ENCODE measurements around the gene BABAM1. TPM values are rescaled to one million over a fixed set of nuclear protein-coding genes. Genes with fewer than 3 reads are reported as not detected.

Gene BABAM1
- total RNA-seq, 1 experiment from 2014 or later = 146 TPM

GRCh38 chr19:17322854-17323253, 55.6 kb downstream of the BABAM1 start:
- CTCF ChIA-PET = interaction anchor here (0.5 to 1.9 kb wide), 2 partner anchors 14 to 18 kb away, joined by 3 to 6 read pairs; partner anchors contain the start of gene DDA1
- Mint-ChIP-seq H3K27me3 (ENCODE audit: low read depth) (no peaks in the 10 kb centered on the region), H3K4me1 (peaks cover 14% of the 10 kb centered on the region), H3K9me3 (no peaks in the 10 kb centered on the region), H3K4me3 (no peak overlapping the region), H3K27ac (peak overlapping the region; percentile 97), H3K36me3 (peaks cover 17% of the 10 kb centered on the region)
- no peak for TF ChIP-seq NR3C1 (CRISPR knock-in tag; conservative IDR thresholded peaks at IDR 0.05; ENCODE audit: low read depth)
- TF ChIP-seq ERG (CRISPR knock-in tag; IDR thresholded peaks at IDR 0.05) = no peak
- TF ChIP-seq ESRRA (CRISPR knock-in tag; IDR thresholded peaks at IDR 0.05; ENCODE audit: borderline replicate concordance) = no peak
- no peak for TF ChIP-seq ATF3 (CRISPR knock-in tag; conservative IDR thresholded peaks at IDR 0.05)
- no peak for TF ChIP-seq NR1H2 (CRISPR knock-in tag; IDR thresholded peaks at IDR 0.05)
- no peak for TF ChIP-seq FOXK1 (CRISPR knock-in tag; IDR thresholded peaks at IDR 0.05)
- POLR2A ChIA-PET = no interaction called here
- no peak for ATAC-seq
- no peak for DNase-seq (ENCODE audit: low spot score)

- TF ChIP-seq USF1 (CRISPR knock-in tag; IDR thresholded peaks at IDR 0.05) (no peak), FOXK1 (CRISPR knock-in tag; IDR thresholded peaks at IDR 0.05) (no peak), PREB (CRISPR knock-in tag; IDR thresholded peaks at IDR 0.05; ENCODE audit: borderline replicate concordance) (no peak), ESRRA (CRISPR knock-in tag; IDR thresholded peaks at IDR 0.05; ENCODE audit: borderline replicate concordance) (no peak), SOX15 (CRISPR knock-in tag; IDR thresholded peaks at IDR 0.05) (no peak), MAX (CRISPR knock-in tag; IDR thresholded peaks at IDR 0.05) (no peak), PRRX2 (CRISPR knock-in tag; IDR thresholded peaks at IDR 0.05) (no peak), JUN (CRISPR knock-in tag; IDR thresholded peaks at IDR 0.05) (no peak), ZNF138 (CRISPR knock-in tag; conservative IDR thresholded peaks at IDR 0.05) (no peak), ELF4 (CRISPR knock-in tag; IDR thresholded peaks at IDR 0.05; ENCODE audit: low read depth) (no peak), ZNF425 (CRISPR knock-in tag; conservative IDR thresholded peaks at IDR 0.05) (no peak), ZNF532 (CRISPR knock-in tag; IDR thresholded peaks at IDR 0.05; ENCODE audit: borderline replicate concordance) (no peak), AR (CRISPR knock-in tag; IDR thresholded peaks at IDR 0.05) (no peak), CTCF (IDR thresholded peaks at IDR 0.05) (no peak)
- no peak overlapping the region for H3K27ac Mint-ChIP-seq
- no peak for DNase-seq (ENCODE audit: low spot score)
- POLR2A ChIA-PET = no interaction called here
- no peaks in the 10 kb centered on the region for H3K9me3 Mint-ChIP-seq
- H3K27me3 Mint-ChIP-seq (ENCODE audit: low read depth) = no peaks in the 10 kb centered on the region
- CTCF ChIA-PET = no interaction called here
- no peak for ATAC-seq
- no peak overlapping the region for H3K4me3 Mint-ChIP-seq
- peaks cover 17% of the 10 kb centered on the region for H3K36me3 Mint-ChIP-seq
- H3K4me1 Mint-ChIP-seq = peaks cover 14% of the 10 kb centered on the region
These were observed 56.2 kb downstream of the BABAM1 start for GRCh38 chr19:17323300-17323963.

Measured in WTC11 (cell line).